H9 (cell line): ENCODE data around the gene HSPA2. TPM values are rescaled to one million over a fixed set of nuclear protein-coding genes. Genes with fewer than 3 reads are reported as not detected.
"Not testable (repeated sequence)": the region's sequence is repeated elsewhere in the genome, so short reads cannot be mapped to it uniquely, and the experiment has no call there.

Experiments used
- DNase-seq: peaks from one replicate; pipeline ENCODE4 v3.0.0-alpha.2; 2017
- H2AFZ ChIP-seq: one replicate; pipeline ENCODE4 v1.6.1; 2013; ENCODE audit warnings: mild to moderate bottlenecking, low read length, control low read depth, moderate library complexity
- H2AK5ac ChIP-seq: 2 replicates; pipeline ENCODE4 v1.6.1; 2013; ENCODE audit warnings: low read length, control low read depth, mixed read lengths; ENCODE audit not compliant: insufficient read length
- H2BK120ac ChIP-seq: one replicate; pipeline ENCODE4 v1.6.1; 2013; ENCODE audit warnings: low read depth, mild to moderate bottlenecking, low read length, control low read depth, inconsistent platforms; ENCODE audit not compliant: poor library complexity, severe bottlenecking
- H2BK12ac ChIP-seq: 2 replicates; pipeline ENCODE4 v1.6.1; 2013; ENCODE audit warnings: low read length, control low read depth, mixed read lengths, low read depth; ENCODE audit not compliant: insufficient read length
- H2BK15ac ChIP-seq: 2 replicates; pipeline ENCODE4 v1.6.1; 2013; ENCODE audit warnings: low read depth, low read length, control low read depth
- H2BK20ac ChIP-seq: one replicate; pipeline ENCODE4 v1.6.1; 2013; ENCODE audit warnings: low read depth, mild to moderate bottlenecking, low read length, control low read depth, inconsistent platforms; ENCODE audit not compliant: poor library complexity, severe bottlenecking
- H2BK5ac ChIP-seq: 2 replicates; pipeline ENCODE4 v1.6.1; 2013; ENCODE audit warnings: low read length, control low read depth, mixed read lengths; ENCODE audit not compliant: insufficient read length
- H3K14ac ChIP-seq: 2 replicates; pipeline ENCODE4 v1.6.1; 2013; ENCODE audit warnings: low read length, control low read depth; ENCODE audit not compliant: insufficient read depth
- H3K18ac ChIP-seq: 2 replicates; pipeline ENCODE4 v1.6.1; 2013; ENCODE audit warnings: low read depth, mild to moderate bottlenecking, mixed read lengths, low read length, control low read depth; ENCODE audit not compliant: insufficient read length
- H3K23ac ChIP-seq: 2 replicates; pipeline ENCODE4 v1.6.1; 2013; ENCODE audit warnings: low read length, control low read depth, mixed read lengths, low read depth; ENCODE audit not compliant: insufficient read length
- H3K23me2 ChIP-seq: 2 replicates; pipeline ENCODE4 v1.6.1; 2013; ENCODE audit warnings: low read depth, mild to moderate bottlenecking, mixed read lengths, low read length, control low read depth; ENCODE audit not compliant: insufficient read length, poor library complexity, severe bottlenecking
- H3K27ac ChIP-seq: 2 replicates; pipeline ENCODE4 v1.5.1; 2013; ENCODE audit warnings: low read length, control low read depth, mixed read lengths, low read depth; ENCODE audit not compliant: insufficient read length
- H3K27me3 ChIP-seq: 2 replicates; pipeline ENCODE4 v1.6.1; 2013; ENCODE audit warnings: low read length, control low read depth, inconsistent platforms; ENCODE audit not compliant: insufficient read depth
- H3K4ac ChIP-seq: 2 replicates; pipeline ENCODE4 v1.6.1; 2013; ENCODE audit warnings: low read depth, mild to moderate bottlenecking, control low read depth, inconsistent platforms, low read length, moderate library complexity
- H3K4me1 ChIP-seq: 2 replicates; pipeline ENCODE4 v1.6.1; 2013; ENCODE audit warnings: low read length, control low read depth, inconsistent platforms; ENCODE audit not compliant: insufficient read depth
- H3K4me2 ChIP-seq: 2 replicates; pipeline ENCODE4 v1.6.1; 2013; ENCODE audit warnings: low read length, control low read depth, mixed read lengths; ENCODE audit not compliant: insufficient read length, insufficient read depth
- H3K56ac ChIP-seq: 2 replicates; pipeline ENCODE4 v1.6.1; 2013; ENCODE audit warnings: low read depth, mild to moderate bottlenecking, mixed read lengths, low read length, control low read depth; ENCODE audit not compliant: insufficient read length
- H3K79me1 ChIP-seq: 2 replicates; pipeline ENCODE4 v1.6.1; 2013; ENCODE audit warnings: low read depth, mild to moderate bottlenecking, moderate library complexity, low read length, control low read depth, inconsistent platforms; ENCODE audit not compliant: insufficient read depth, poor library complexity, severe bottlenecking
- H3K79me2 ChIP-seq: 2 replicates; pipeline ENCODE4 v1.6.1; 2013; ENCODE audit warnings: low read length, control low read depth, inconsistent platforms; ENCODE audit not compliant: insufficient read depth
- H3K9ac ChIP-seq: 2 replicates; pipeline ENCODE4 v1.6.1; 2013; ENCODE audit warnings: low read length, control low read depth, mixed read lengths; ENCODE audit not compliant: insufficient read length; ENCODE audit errors: extremely low read depth
- H3K9me3 ChIP-seq: one replicate; pipeline ENCODE4 v1.6.1; 2013; ENCODE audit warnings: low read depth, low read length, inconsistent platforms; ENCODE audit not compliant: control insufficient read depth
- H3T11ph ChIP-seq: one replicate; pipeline ENCODE4 v1.6.1; 2013; ENCODE audit warnings: mild to moderate bottlenecking, low read length, control low read depth, inconsistent platforms
- H4K20me1 ChIP-seq: one replicate; pipeline ENCODE4 v1.6.1; 2013; ENCODE audit not compliant: control insufficient read depth, insufficient read length, insufficient read depth
- H4K5ac ChIP-seq: 2 replicates; pipeline ENCODE4 v1.6.1; 2013; ENCODE audit warnings: low read depth, mild to moderate bottlenecking, mixed read lengths, low read length, control low read depth; ENCODE audit not compliant: insufficient read length
- H4K8ac ChIP-seq: replicated peaks from 2 replicates; pipeline ENCODE4 v1.6.1; 2013; ENCODE audit warnings: low read length, control low read depth, mixed read lengths, low read depth; ENCODE audit not compliant: insufficient read length
- H4K91ac ChIP-seq: 2 replicates; pipeline ENCODE4 v1.6.1; 2013; ENCODE audit warnings: low read depth, mild to moderate bottlenecking, moderate library complexity, mixed read lengths, low read length, control low read depth; ENCODE audit not compliant: insufficient read length
- H3K27ac Mint-ChIP-seq, 3 experiments: 2 replicates in 2 of 3; 3 replicates in 1 of 3; pipeline ENCODE4 v1.8.0; 2020 to 2021; ENCODE audit warnings: mixed read lengths in 3 of 3, mild to moderate bottlenecking in 1 of 3, moderate library complexity in 1 of 3
- H3K27me3 Mint-ChIP-seq: 2 replicates; pipeline ENCODE4 v1.8.0; 2021; ENCODE audit warnings: low read depth, mild to moderate bottlenecking, moderate library complexity, mixed read lengths
- H3K36me3 Mint-ChIP-seq, 3 experiments: 2 replicates in 2 of 3; 3 replicates in 1 of 3; pipeline ENCODE4 v1.8.0; 2020 to 2021; ENCODE audit warnings: low read depth in 3 of 3, mixed read lengths in 3 of 3; ENCODE audit not compliant: insufficient read depth in 1 of 3
- H3K4me1 Mint-ChIP-seq, 2 experiments: 2 replicates each; pipeline ENCODE4 v1.8.0; 2020; ENCODE audit warnings: mixed read lengths in 2 of 2
- H3K4me3 Mint-ChIP-seq, 2 experiments: 2 replicates in 1 of 2; 3 replicates in 1 of 2; pipeline ENCODE4 v1.8.0; 2020 to 2021; ENCODE audit warnings: mild to moderate bottlenecking in 2 of 2, mixed read lengths in 2 of 2, moderate library complexity in 1 of 2
- H3K9me3 Mint-ChIP-seq, 2 experiments: 2 replicates in 1 of 2; 3 replicates in 1 of 2; pipeline ENCODE4 v1.8.0; 2020; ENCODE audit warnings: mild to moderate bottlenecking in 2 of 2, mixed read lengths in 2 of 2, moderate library complexity in 1 of 2
- CTCF ChIP-seq: fragments of 200-600 bp; sonication (generic); conservative IDR thresholded peaks from 3 replicates; pipeline ENCODE4 v1.8.0; 2021; ENCODE audit warnings: antibody characterized with exemption, mild to moderate bottlenecking
- WGBS: extraction: QIAGEN DNeasy Blood & Tissue Kit; methylation state at CpG from one replicate; pipeline ENCODE4 v1.1.7; 2013; ENCODE audit warnings: missing lambda C conversion rate, low lambda C conversion rate, mixed read lengths; ENCODE audit not compliant: insufficient read length; ENCODE audit errors: extremely low coverage; 5-methylcytosine and 5-hydroxymethylcytosine counted together
- total RNA-seq: library from RNA; stranded (reverse); gene quantifications from 2 replicates; pipeline ENCODE4 v1.2.1, GENCODE V29; 2021

The HSPA2 gene
- total RNA-seq, 1 experiment from 2014 or later, result 25.8 TPM

- Histone ChIP-seq H2BK120ac (no peak overlapping the region), H3K4me1 (no peaks in the 10 kb centered on the region; the same call in 1 of the 2 replicates), H3K56ac (no peak overlapping the region), H4K8ac (no peak overlapping the region), H2BK5ac (no peak overlapping the region), H3K27me3 (no peaks in the 10 kb centered on the region), H3K23ac (no peak overlapping the region), H3K9ac (no peak overlapping the region), H2BK12ac (no peak overlapping the region), H3K4me2 (no peak overlapping the region), H2BK20ac (no peak overlapping the region), H3K23me2 (no peaks in the 10 kb centered on the region), H2BK15ac (no peak overlapping the region), H4K91ac (no peak overlapping the region), H3K4ac (no peak overlapping the region), H3K79me2 (no peaks in the 10 kb centered on the region), H2AK5ac (no peak overlapping the region), H4K20me1 (no peaks in the 10 kb centered on the region), H4K5ac (no peak overlapping the region), H3K14ac (no peak overlapping the region), H3K27ac (no peak overlapping the region), H3K79me1 (no peaks in the 10 kb centered on the region), H2AFZ (no peak overlapping the region), H3T11ph (no peak overlapping the region), H3K9me3 (no peaks in the 10 kb centered on the region), H3K18ac (no peak overlapping the region)
- no peak overlapping the region for H3K27ac Mint-ChIP-seq
- no peak for TF ChIP-seq CTCF
- H3K36me3 Mint-ChIP-seq, result no peaks in the 10 kb centered on the region
- H3K27me3 Mint-ChIP-seq, result no peaks in the 10 kb centered on the region
- DNase-seq, result no peak
- no CpG with 5 or more reads among the region's 3 CpGs for WGBS
- no peaks in the 10 kb centered on the region for H3K9me3 Mint-ChIP-seq
- H3K4me1 Mint-ChIP-seq, result peaks cover 20 to 23% of the 10 kb centered on the region in 2 experiments
- H3K4me3 Mint-ChIP-seq, result no peak overlapping the region
Observed at GRCh38 chr14:64569138-64569631, 28.6 kb downstream of the HSPA2 start.

GRCh38 chr14:64569646-64570045, 29.1 kb downstream of the HSPA2 start:
- H3K79me1 ChIP-seq, H3K9me3 Mint-ChIP-seq, H2BK12ac ChIP-seq, H3K9me3 ChIP-seq, H3K4me1 ChIP-seq, H4K91ac ChIP-seq, H3K79me2 ChIP-seq, H3K4me2 ChIP-seq, H3K27me3 Mint-ChIP-seq, H2BK5ac ChIP-seq, H3K9ac ChIP-seq, DNase-seq, H3K18ac ChIP-seq, H2BK15ac ChIP-seq, H3K23me2 ChIP-seq, H3K56ac ChIP-seq, H2AK5ac ChIP-seq, H3K4me3 Mint-ChIP-seq, H4K20me1 ChIP-seq, H3K27me3 ChIP-seq, H3K4ac ChIP-seq, H4K8ac ChIP-seq, H3K27ac Mint-ChIP-seq, H3K14ac ChIP-seq, H2BK120ac ChIP-seq, H3K36me3 Mint-ChIP-seq, H2BK20ac ChIP-seq, H3T11ph ChIP-seq, H2AFZ ChIP-seq, H4K5ac ChIP-seq, H3K27ac ChIP-seq, H3K23ac ChIP-seq: not testable (repeated sequence)
- no CpG with 5 or more reads among the region's 7 CpGs for WGBS
- peaks cover 24 to 27% of the 10 kb centered on the region in 2 experiments for H3K4me1 Mint-ChIP-seq
